Astrocyte of the cerebellum (primary cell): ENCODE results near the gene FOXO3.

Source experiments
- DNase-seq: peaks from one replicate; pipeline ENCODE4 v3.0.0-alpha.2; 2011; ENCODE audit warnings: low read depth
- H3K4me3 ChIP-seq: 2 replicates; pipeline ENCODE4 v1.5.1; 2011; ENCODE audit warnings: mild to moderate bottlenecking, low read depth, low read length, moderate library complexity
- CTCF ChIP-seq: IDR thresholded peaks from 2 replicates; pipeline ENCODE4 v1.5.1; 2012; ENCODE audit warnings: low read length, low read depth, moderate library complexity, mild to moderate bottlenecking; ENCODE audit errors: missing control alignments
- in situ Hi-C: cut with HindIII; loops from 2 replicates; pipeline ENCODE4 v1.10.0; 2017; ENCODE audit warnings: low sequenced_read_pairs

FOXO3 gene

GRCh38 chr6:108544606-108545005 is 16.1 kb upstream of the FOXO3 start:
- in situ Hi-C loops: loop anchor here (10.0 kb wide), 1 partner anchor 520 kb away; no protein-coding TSS in a partner anchor
- DNase-seq: no peak
- no peak overlapping the region for H3K4me3 ChIP-seq
- no peak for TF ChIP-seq CTCF

GRCh38 chr6:108546079-108547049 is 14.4 kb upstream of the FOXO3 start:
- no peak overlapping the region for H3K4me3 ChIP-seq
- no peak for TF ChIP-seq CTCF
- in situ Hi-C loops: loop anchor here (10.0 kb wide), 1 partner anchor 518 kb away; no protein-coding TSS in a partner anchor
- no peak for DNase-seq

- no peak for TF ChIP-seq CTCF
- DNase-seq: no peak
- in situ Hi-C loops: loop anchor here (10.0 kb wide), 1 partner anchor 516 kb away; no protein-coding TSS in a partner anchor
- no peak overlapping the region for H3K4me3 ChIP-seq
Observed at GRCh38 chr6:108549241-108549640, 11.5 kb upstream of the FOXO3 start.

- in situ Hi-C loops: loop anchor here (10.0 kb wide), 1 partner anchor 515 kb away; no protein-coding TSS in a partner anchor
- no peak for DNase-seq
- TF ChIP-seq CTCF: no peak
- H3K4me3 ChIP-seq: no peak overlapping the region
Observed at GRCh38 chr6:108549741-108550140, 11.0 kb upstream of the FOXO3 start.

- TF ChIP-seq CTCF: no peak
Observed at GRCh38 chr6:108550256-108550655, 10.5 kb upstream of the FOXO3 start.

GRCh38 chr6:108555399-108556052 is 5.2 kb upstream of the FOXO3 start:
- H3K4me3 ChIP-seq: no peak overlapping the region
- in situ Hi-C loops: no loop called here
- DNase-seq: no peak
- no peak for TF ChIP-seq CTCF

More at GRCh38 chr6:108550256-108550655, 10.5 kb upstream of the FOXO3 start:
- no peak for DNase-seq
- in situ Hi-C loops: no loop called here
- no peak overlapping the region for H3K4me3 ChIP-seq
